Uterus (tissue), 4 donors: ENCODE results near the gene PRM2. TPM values are rescaled to one million over a fixed set of nuclear protein-coding genes. Genes with fewer than 3 reads are reported as not detected.

Experiments used
- DNase-seq, 2 donors: peaks; one replicate each; pipeline ENCODE4 v3.0.0-alpha.2; 2019 to 2020
- H3K27ac ChIP-seq, 2 donors: fragments of 200-600 bp; sonication (generic); 1 replicate in 1 of 2; 2 replicates in 1 of 2; pipeline ENCODE4 v1.5.1; 2016 to 2018
- H3K27me3 ChIP-seq, 2 donors: fragments of 200-600 bp; sonication (generic); one replicate each; pipeline ENCODE4 v1.5.1; 2018 to 2019; ENCODE audit warnings: control low read depth in 1 of 2
- H3K36me3 ChIP-seq, 2 donors: fragments of 200-600 bp; sonication (generic); one replicate each; pipeline ENCODE4 v1.5.1; 2019; ENCODE audit warnings: control low read depth in 1 of 2
- H3K4me1 ChIP-seq, 2 donors: fragments of 200-600 bp; sonication (generic); one replicate each; pipeline ENCODE4 v1.5.1; 2018 to 2019; ENCODE audit warnings: control low read depth in 1 of 2
- H3K4me3 ChIP-seq, 2 donors: fragments of 200-600 bp; sonication (generic); 1 replicate in 1 of 2; 2 replicates in 1 of 2; pipeline ENCODE4 v1.5.1; 2018 to 2019; ENCODE audit warnings: mild to moderate bottlenecking in 1 of 2
- H3K9me3 ChIP-seq, 2 donors: fragments of 200-600 bp; sonication (generic); one replicate each; pipeline ENCODE4 v1.5.1; 2019; ENCODE audit warnings: control low read depth in 1 of 2
- POLR2A ChIP-seq, 2 donors: fragments of 450-650 bp; IDR thresholded peaks; one replicate each; pipeline ENCODE4 v1.6.1; 2016; ENCODE audit warnings: antibody characterized with exemption in 2 of 2, mild to moderate bottlenecking in 1 of 2, moderate library complexity in 1 of 2
- intact Hi-C: fragments of 100-400 bp; cut with DNase I; formaldehyde crosslinking; loops from one replicate; pipeline ENCODE4 v1.15.1; 2023; ENCODE audit warnings: low total_unique reads
- total RNA-seq, 4 donors: library from RNA; depleted of rRNA in 3 of 4; stranded (reverse); fragments of >200 nt in 3 of 4; gene quantifications; one replicate each; pipeline versions ENCODE4 v1.1.0 to v1.2.4, GENCODE V29; 2014 to 2023
- TF ChIP-seq, protein P1 (sequence below), 4 experiments: fragments of 200-600 bp in 2 of 4; fragments of 450-650 bp in 2 of 4; sonication (generic) in 2 of 4; IDR thresholded peaks; one replicate each; pipeline ENCODE4 v1.5.1; 2016 to 2019; ENCODE audit warnings: antibody characterized with exemption in 4 of 4, mild to moderate bottlenecking in 2 of 4, moderate library complexity in 1 of 4
- donor health status: DM: yes; HTN: yes; CAD: no.

Gene PRM2
- total RNA-seq, 4 donors from 2014 or later: not detected

DNA sequence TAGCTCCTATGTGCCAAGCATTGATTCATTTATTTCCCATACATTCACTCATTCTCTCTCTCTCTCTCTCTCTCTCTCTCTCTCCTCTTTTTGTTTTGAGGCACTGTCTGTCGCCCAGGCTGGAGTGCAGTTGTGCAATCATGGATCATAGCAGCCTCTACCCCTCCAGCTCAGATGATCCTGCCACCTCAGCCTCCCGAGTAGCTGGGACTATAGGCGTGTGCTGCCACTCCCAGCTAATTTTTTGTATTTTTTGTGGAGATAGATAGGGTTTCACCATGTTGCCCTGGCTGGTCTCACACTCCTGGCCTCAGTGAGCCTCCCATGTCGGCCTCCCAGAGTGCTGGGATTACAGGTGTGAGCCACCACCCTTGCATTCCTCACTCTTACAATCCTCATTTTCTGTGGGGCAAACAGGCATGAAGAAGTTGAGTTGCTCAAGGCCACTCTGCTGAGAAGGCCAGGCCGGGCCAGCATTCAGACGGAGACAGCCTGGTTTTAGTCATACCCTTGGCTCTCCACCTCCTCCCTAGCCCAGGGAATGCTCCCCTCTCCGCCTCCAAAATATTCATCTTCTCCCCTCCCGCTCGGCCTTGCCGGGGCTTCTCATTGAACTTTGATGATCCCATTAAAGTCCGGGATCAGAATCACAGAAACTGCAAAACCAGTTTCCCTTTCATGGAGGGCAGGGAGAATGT, 765 bp upstream of the PRM2 start:
- H3K4me1 ChIP-seq: no peaks in the 10 kb centered on the region
- intact Hi-C loops: no loop called here
- H3K27ac ChIP-seq: no peak overlapping the region
- H3K36me3 ChIP-seq: no peaks in the 10 kb centered on the region
- no peak overlapping the region for H3K4me3 ChIP-seq
- TF ChIP-seq POLR2A (IDR thresholded peaks at IDR 0.05): no peak
- TF ChIP-seq, protein P1, sequence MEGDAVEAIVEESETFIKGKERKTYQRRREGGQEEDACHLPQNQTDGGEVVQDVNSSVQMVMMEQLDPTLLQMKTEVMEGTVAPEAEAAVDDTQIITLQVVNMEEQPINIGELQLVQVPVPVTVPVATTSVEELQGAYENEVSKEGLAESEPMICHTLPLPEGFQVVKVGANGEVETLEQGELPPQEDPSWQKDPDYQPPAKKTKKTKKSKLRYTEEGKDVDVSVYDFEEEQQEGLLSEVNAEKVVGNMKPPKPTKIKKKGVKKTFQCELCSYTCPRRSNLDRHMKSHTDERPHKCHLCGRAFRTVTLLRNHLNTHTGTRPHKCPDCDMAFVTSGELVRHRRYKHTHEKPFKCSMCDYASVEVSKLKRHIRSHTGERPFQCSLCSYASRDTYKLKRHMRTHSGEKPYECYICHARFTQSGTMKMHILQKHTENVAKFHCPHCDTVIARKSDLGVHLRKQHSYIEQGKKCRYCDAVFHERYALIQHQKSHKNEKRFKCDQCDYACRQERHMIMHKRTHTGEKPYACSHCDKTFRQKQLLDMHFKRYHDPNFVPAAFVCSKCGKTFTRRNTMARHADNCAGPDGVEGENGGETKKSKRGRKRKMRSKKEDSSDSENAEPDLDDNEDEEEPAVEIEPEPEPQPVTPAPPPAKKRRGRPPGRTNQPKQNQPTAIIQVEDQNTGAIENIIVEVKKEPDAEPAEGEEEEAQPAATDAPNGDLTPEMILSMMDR (IDR thresholded peaks at IDR 0.05): no peak
- H3K27me3 ChIP-seq: no peaks in the 10 kb centered on the region
- no peaks in the 10 kb centered on the region for H3K9me3 ChIP-seq
- no peak for DNase-seq

DNA sequence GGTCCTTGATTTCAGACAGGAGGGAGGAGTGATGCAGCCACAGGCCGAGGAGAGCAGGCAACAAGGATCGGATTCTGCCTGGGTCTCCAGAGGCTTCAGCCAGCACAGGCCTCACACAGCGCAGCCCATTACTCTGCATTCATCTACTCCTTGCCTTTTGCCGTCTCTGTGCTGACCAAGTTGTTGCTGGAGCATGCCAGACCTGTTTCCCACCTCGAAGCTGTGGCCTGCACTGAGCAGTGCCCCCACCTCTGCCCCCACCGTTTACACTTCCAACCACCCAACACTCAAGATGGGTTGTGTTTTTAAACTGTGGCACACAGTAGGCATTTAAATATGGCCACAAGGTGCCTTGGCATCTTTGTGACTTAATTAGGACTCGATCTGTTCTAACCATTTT, 1.3 kb downstream of the PRM2 start:
- no peaks in the 10 kb centered on the region for H3K9me3 ChIP-seq
- intact Hi-C loops: no loop called here
- DNase-seq: no peak

DNA sequence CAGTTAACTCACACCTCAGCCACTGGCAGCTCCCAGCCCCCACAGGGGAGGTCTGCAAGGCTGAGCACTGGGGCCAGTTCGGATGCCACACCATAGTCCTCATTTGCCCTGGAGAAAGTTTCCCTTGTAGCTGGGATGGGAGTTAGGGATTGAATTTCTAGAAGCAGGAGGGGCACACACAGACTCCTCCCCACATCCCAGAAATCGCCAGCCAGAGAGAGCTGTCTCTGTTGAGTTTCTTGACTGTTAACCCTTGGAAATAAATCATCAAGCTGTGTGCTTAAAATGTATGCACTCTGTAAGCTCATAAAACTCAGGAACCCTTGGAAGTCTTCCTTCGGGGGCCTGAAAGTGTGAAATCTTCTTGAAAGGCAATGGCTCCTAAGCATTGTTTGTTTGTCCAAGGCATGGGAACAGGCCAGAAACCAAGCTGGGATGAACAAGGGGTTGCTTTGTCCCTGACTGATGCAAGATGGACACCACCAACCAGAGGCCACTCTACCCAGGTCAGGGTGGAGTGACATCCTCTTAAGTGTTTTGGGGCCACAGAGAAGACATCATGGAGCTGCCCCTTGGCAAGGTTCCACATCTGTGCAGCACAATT, 2.5 kb downstream of the PRM2 start:
- intact Hi-C loops: no loop called here
- Histone ChIP-seq H3K36me3 (no peaks in the 10 kb centered on the region), H3K4me3 (no peak overlapping the region), H3K27me3 (no peaks in the 10 kb centered on the region), H3K27ac (peak overlapping the region in 1 of 2 donors; percentile 9), H3K9me3 (no peaks in the 10 kb centered on the region), H3K4me1 (no peaks in the 10 kb centered on the region)
- no peak for DNase-seq
- TF ChIP-seq POLR2A (IDR thresholded peaks at IDR 0.05): no peak
- TF ChIP-seq, protein P1 (IDR thresholded peaks at IDR 0.05): no peak

More for the DNA sequence above, 1.3 kb downstream of the PRM2 start:
- TF ChIP-seq, protein P1 (IDR thresholded peaks at IDR 0.05): no peak
- TF ChIP-seq POLR2A (IDR thresholded peaks at IDR 0.05): no peak
- no peak overlapping the region for H3K4me3 ChIP-seq
- H3K27ac ChIP-seq: no peak overlapping the region
- H3K27me3 ChIP-seq: no peaks in the 10 kb centered on the region
- no peaks in the 10 kb centered on the region for H3K4me1 ChIP-seq
- no peaks in the 10 kb centered on the region for H3K36me3 ChIP-seq

- intact Hi-C loops: no loop called here
- Histone ChIP-seq H3K27me3 (no peaks in the 10 kb centered on the region), H3K27ac (peak within 1 kb of the TSS in 1 of 2 donors; percentile 9), H3K36me3 (no peaks in the 10 kb centered on the region), H3K9me3 (no peaks in the 10 kb centered on the region), H3K4me1 (no peaks in the 10 kb centered on the region), H3K4me3 (no peak within 1 kb of the TSS)
- TF ChIP-seq, protein P1 (IDR thresholded peaks at IDR 0.05): no peak
- TF ChIP-seq POLR2A (IDR thresholded peaks at IDR 0.05): no peak
- no peak for DNase-seq
Observed at GRCh38 chr16:11272921-11273720, 3.2 kb downstream of the PRM2 start, which contains the start of gene PRM3. Gene PRM3, minus strand, starts transcription at chr16:11273629. Its CDS starts 34 bp downstream, at chr16:11273595.

- Histone ChIP-seq H3K27me3 (no peaks in the 10 kb centered on the region), H3K9me3 (no peaks in the 10 kb centered on the region), H3K36me3 (no peaks in the 10 kb centered on the region), H3K4me1 (no peaks in the 10 kb centered on the region), H3K27ac (no peak overlapping the region), H3K4me3 (no peak overlapping the region)
- DNase-seq: no peak
- TF ChIP-seq POLR2A (IDR thresholded peaks at IDR 0.05): no peak
- TF ChIP-seq, protein P1 (IDR thresholded peaks at IDR 0.05): no peak
- intact Hi-C loops: no loop called here
Observed at GRCh38 chr16:11272484-11272883, 3.8 kb downstream of the PRM2 start.
